HEK293 (cell line): Measurements from ENCODE around the gene IRS2.

Experiments used
- FEZF1 ChIP-seq: fragments of 450-650 bp; formaldehyde crosslinking; IDR thresholded peaks from 2 replicates; pipeline ENCODE4 v1.5.1; 2016; ENCODE audit warnings: missing biosample characterization, missing genetic modification characterization
- GLIS2 ChIP-seq: fragments of 450-650 bp; formaldehyde crosslinking; IDR thresholded peaks from 2 replicates; pipeline ENCODE4 v1.5.1; 2016; ENCODE audit warnings: missing biosample characterization, missing genetic modification characterization
- KLF7 ChIP-seq: fragments of 450-650 bp; formaldehyde crosslinking; IDR thresholded peaks from 2 replicates; pipeline ENCODE4 v1.5.1; 2016; ENCODE audit warnings: missing biosample characterization, missing genetic modification characterization, borderline replicate concordance
- PRDM1 ChIP-seq: fragments of 450-650 bp; formaldehyde crosslinking; IDR thresholded peaks from 2 replicates; pipeline ENCODE4; 2016; ENCODE audit warnings: missing biosample characterization, missing genetic modification characterization
- REPIN1 ChIP-seq: fragments of 450-650 bp; formaldehyde crosslinking; IDR thresholded peaks from 2 replicates; pipeline ENCODE4 v1.5.1; 2017; ENCODE audit warnings: missing biosample characterization, missing genetic modification characterization, low read depth
- SCRT2 ChIP-seq: fragments of 450-650 bp; formaldehyde crosslinking; IDR thresholded peaks from 2 replicates; pipeline ENCODE4 v1.5.1; 2016; ENCODE audit warnings: missing biosample characterization, missing genetic modification characterization
- SETDB1 ChIP-seq: IDR thresholded peaks from one replicate; pipeline ENCODE4 v1.6.1; 2017; ENCODE audit warnings: mild to moderate bottlenecking, low read length, moderate library complexity, mixed read lengths; ENCODE audit not compliant: insufficient read length
- SP2 ChIP-seq: fragments of 450-650 bp; formaldehyde crosslinking; IDR thresholded peaks from 2 replicates; pipeline ENCODE4 v1.5.1; 2016; ENCODE audit warnings: missing biosample characterization, missing genetic modification characterization
- ZBTB17 ChIP-seq: fragments of 450-650 bp; formaldehyde crosslinking; IDR thresholded peaks from 2 replicates; pipeline ENCODE4 v1.5.1; 2016; ENCODE audit warnings: missing biosample characterization, missing genetic modification characterization
- ZBTB20 ChIP-seq: fragments of 450-650 bp; formaldehyde crosslinking; IDR thresholded peaks from 2 replicates; pipeline ENCODE4 v1.5.1; 2016; ENCODE audit warnings: missing biosample characterization, missing genetic modification characterization
- ZBTB8A ChIP-seq: fragments of 450-650 bp; formaldehyde crosslinking; IDR thresholded peaks from 2 replicates; pipeline ENCODE4 v1.5.1; 2016; ENCODE audit warnings: missing biosample characterization, missing genetic modification characterization
- ZFHX2 ChIP-seq: fragments of 450-650 bp; formaldehyde crosslinking; conservative IDR thresholded peaks from 2 replicates; pipeline ENCODE4 v1.5.1; 2016; ENCODE audit warnings: missing biosample characterization, missing genetic modification characterization
- ZNF10 ChIP-seq: fragments of 450-650 bp; formaldehyde crosslinking; IDR thresholded peaks from 2 replicates; pipeline ENCODE4 v1.5.1; 2017; ENCODE audit warnings: missing biosample characterization, missing genetic modification characterization
- ZNF114 ChIP-seq: fragments of 450-650 bp; formaldehyde crosslinking; IDR thresholded peaks from 2 replicates; pipeline ENCODE4 v1.5.0; 2017; ENCODE audit warnings: missing biosample characterization, missing genetic modification characterization
- ZNF211 ChIP-seq: fragments of 450-650 bp; formaldehyde crosslinking; IDR thresholded peaks from 2 replicates; pipeline ENCODE4 v1.5.1; 2016; ENCODE audit warnings: low read depth, missing biosample characterization, missing genetic modification characterization
- ZNF223 ChIP-seq: fragments of 450-650 bp; formaldehyde crosslinking; IDR thresholded peaks from 2 replicates; pipeline ENCODE4 v1.5.1; 2016; ENCODE audit warnings: missing biosample characterization, missing genetic modification characterization
- ZNF335 ChIP-seq: fragments of 450-650 bp; formaldehyde crosslinking; conservative IDR thresholded peaks from 2 replicates; pipeline ENCODE4 v1.5.1; 2016; ENCODE audit warnings: missing biosample characterization, missing genetic modification characterization
- ZNF341 ChIP-seq: fragments of 450-650 bp; formaldehyde crosslinking; IDR thresholded peaks from 2 replicates; pipeline ENCODE4; 2016; ENCODE audit warnings: low read depth, missing biosample characterization, missing genetic modification characterization
- ZNF366 ChIP-seq: fragments of 450-650 bp; formaldehyde crosslinking; conservative IDR thresholded peaks from 2 replicates; pipeline ENCODE4 v1.5.1; 2016; ENCODE audit warnings: missing biosample characterization, missing genetic modification characterization
- ZNF394 ChIP-seq: fragments of 450-650 bp; formaldehyde crosslinking; IDR thresholded peaks from 2 replicates; pipeline ENCODE4 v1.5.1; 2016; ENCODE audit warnings: missing biosample characterization, missing genetic modification characterization, mild to moderate bottlenecking, moderate library complexity, borderline replicate concordance
- ZNF707 ChIP-seq: fragments of 450-650 bp; formaldehyde crosslinking; IDR thresholded peaks from 2 replicates; pipeline ENCODE4 v1.5.1; 2016; ENCODE audit warnings: missing biosample characterization, missing genetic modification characterization
- ZSCAN30 ChIP-seq: fragments of 450-650 bp; IDR thresholded peaks from 2 replicates; pipeline ENCODE4 v1.5.1; 2018; ENCODE audit warnings: missing biosample characterization, mild to moderate bottlenecking, missing genetic modification characterization, moderate library complexity
- TF ChIP-seq, protein P1 (sequence below): fragments of 450-650 bp; formaldehyde crosslinking; IDR thresholded peaks from 2 replicates; pipeline ENCODE4 v1.5.1; 2016; ENCODE audit warnings: missing biosample characterization, missing genetic modification characterization
- TF ChIP-seq, protein P2 (sequence below): fragments of 450-650 bp; formaldehyde crosslinking; IDR thresholded peaks from 2 replicates; pipeline ENCODE4 v1.5.1; 2016; ENCODE audit warnings: missing biosample characterization, missing genetic modification characterization
- TF ChIP-seq, protein P3 (sequence below): fragments of 450-650 bp; formaldehyde crosslinking; IDR thresholded peaks from 2 replicates; pipeline ENCODE4 v1.5.1; 2016; ENCODE audit warnings: missing biosample characterization, missing genetic modification characterization
- TF ChIP-seq, protein P4 (sequence below): fragments of 450-650 bp; formaldehyde crosslinking; IDR thresholded peaks from 2 replicates; pipeline ENCODE4 v1.5.1; 2016; ENCODE audit warnings: missing biosample characterization, missing genetic modification characterization
- TF ChIP-seq, protein P5 (sequence below): fragments of 450-650 bp; formaldehyde crosslinking; IDR thresholded peaks from 2 replicates; pipeline ENCODE4 v1.5.1; 2016; ENCODE audit warnings: missing biosample characterization, missing genetic modification characterization
- TF ChIP-seq, protein P6 (sequence below): fragments of 450-650 bp; formaldehyde crosslinking; IDR thresholded peaks from 2 replicates; pipeline ENCODE4; 2016; ENCODE audit warnings: missing biosample characterization, missing genetic modification characterization
- TF ChIP-seq, protein P7 (sequence below): fragments of 450-650 bp; formaldehyde crosslinking; IDR thresholded peaks from 2 replicates; pipeline ENCODE4 v1.5.1; 2016; ENCODE audit warnings: missing biosample characterization, missing genetic modification characterization, low read depth

IRS2 gene

DNA sequence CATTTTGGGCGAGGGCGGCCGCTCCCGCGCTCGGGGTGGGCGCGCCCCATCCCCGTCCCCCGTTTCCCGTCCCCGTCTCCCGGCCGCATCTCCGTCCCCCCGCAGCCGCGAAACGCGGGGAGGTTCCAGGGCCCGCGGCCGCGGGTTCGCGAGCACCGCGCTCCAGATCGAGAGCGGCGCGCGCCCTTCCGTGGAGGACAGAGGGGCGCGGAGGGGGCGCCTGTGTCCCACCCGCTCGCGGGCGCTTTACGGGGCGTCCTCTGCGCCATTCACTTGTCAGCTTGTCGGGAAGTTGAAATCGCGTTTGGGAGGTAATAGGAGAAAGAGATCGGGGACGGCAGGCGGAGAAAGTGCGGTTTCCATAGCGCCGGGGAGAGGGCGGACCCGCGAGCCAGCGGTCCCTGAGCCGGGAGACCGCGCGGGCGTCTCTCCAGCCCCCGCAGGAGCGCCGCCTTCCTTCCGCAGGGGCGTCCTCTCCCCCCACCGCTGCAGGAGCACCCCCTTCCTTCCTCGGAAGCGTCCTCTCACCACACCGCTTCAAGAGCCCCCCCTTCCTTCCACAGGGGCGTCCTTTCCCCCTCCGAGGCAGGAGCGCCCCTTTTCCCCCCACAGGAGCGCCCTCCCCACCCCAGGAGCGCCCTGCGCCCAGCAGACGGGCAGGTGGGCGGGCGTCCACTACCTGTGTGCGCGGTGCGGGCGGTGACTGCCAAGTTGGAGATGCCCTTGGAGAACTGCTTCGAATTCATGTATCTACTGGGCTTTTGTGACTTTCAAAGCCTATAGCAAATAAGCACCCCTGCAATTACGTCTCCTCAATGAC is 962 bp upstream of the IRS2 start (continued):
- TF ChIP-seq, protein P1, sequence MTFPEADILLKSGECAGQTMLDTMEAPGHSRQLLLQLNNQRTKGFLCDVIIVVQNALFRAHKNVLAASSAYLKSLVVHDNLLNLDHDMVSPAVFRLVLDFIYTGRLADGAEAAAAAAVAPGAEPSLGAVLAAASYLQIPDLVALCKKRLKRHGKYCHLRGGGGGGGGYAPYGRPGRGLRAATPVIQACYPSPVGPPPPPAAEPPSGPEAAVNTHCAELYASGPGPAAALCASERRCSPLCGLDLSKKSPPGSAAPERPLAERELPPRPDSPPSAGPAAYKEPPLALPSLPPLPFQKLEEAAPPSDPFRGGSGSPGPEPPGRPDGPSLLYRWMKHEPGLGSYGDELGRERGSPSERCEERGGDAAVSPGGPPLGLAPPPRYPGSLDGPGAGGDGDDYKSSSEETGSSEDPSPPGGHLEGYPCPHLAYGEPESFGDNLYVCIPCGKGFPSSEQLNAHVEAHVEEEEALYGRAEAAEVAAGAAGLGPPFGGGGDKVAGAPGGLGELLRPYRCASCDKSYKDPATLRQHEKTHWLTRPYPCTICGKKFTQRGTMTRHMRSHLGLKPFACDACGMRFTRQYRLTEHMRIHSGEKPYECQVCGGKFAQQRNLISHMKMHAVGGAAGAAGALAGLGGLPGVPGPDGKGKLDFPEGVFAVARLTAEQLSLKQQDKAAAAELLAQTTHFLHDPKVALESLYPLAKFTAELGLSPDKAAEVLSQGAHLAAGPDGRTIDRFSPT, result peak; percentile 50; the same call in 1 of the 2 replicates
- peak; percentile 89 for TF ChIP-seq GLIS2 (tag by site-specific recombination)
- no peak for TF ChIP-seq REPIN1 (tag by site-specific recombination)
- peak; percentile 65 for TF ChIP-seq SP2 (tag by site-specific recombination)
- peak; percentile 59 for TF ChIP-seq ZNF335 (tag by site-specific recombination)
- no peak; the same call in 1 of the 2 replicates for TF ChIP-seq ZBTB20
- TF ChIP-seq ZNF211 (tag by site-specific recombination), result no peak
- TF ChIP-seq ZNF366 (tag by site-specific recombination), result no peak
- peak; percentile 31 for TF ChIP-seq ZNF341 (tag by site-specific recombination)
- 0 out of 2 replicates have a peak, but pooled peaks have one; percentile 18 for TF ChIP-seq ZSCAN30
- peak; percentile 85 for TF ChIP-seq PRDM1 (tag by site-specific recombination)
- TF ChIP-seq, protein P2, sequence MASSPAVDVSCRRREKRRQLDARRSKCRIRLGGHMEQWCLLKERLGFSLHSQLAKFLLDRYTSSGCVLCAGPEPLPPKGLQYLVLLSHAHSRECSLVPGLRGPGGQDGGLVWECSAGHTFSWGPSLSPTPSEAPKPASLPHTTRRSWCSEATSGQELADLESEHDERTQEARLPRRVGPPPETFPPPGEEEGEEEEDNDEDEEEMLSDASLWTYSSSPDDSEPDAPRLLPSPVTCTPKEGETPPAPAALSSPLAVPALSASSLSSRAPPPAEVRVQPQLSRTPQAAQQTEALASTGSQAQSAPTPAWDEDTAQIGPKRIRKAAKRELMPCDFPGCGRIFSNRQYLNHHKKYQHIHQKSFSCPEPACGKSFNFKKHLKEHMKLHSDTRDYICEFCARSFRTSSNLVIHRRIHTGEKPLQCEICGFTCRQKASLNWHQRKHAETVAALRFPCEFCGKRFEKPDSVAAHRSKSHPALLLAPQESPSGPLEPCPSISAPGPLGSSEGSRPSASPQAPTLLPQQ (tag by site-specific recombination), result no peak; the same call in 1 of the 2 replicates
- no peak for TF ChIP-seq ZNF223 (tag by site-specific recombination)
- peak; percentile 46; the same call in 1 of the 2 replicates for TF ChIP-seq ZBTB17 (tag by site-specific recombination)
- TF ChIP-seq FEZF1 (tag by site-specific recombination), result no peak
- no peak for TF ChIP-seq ZNF394 (tag by site-specific recombination)
- no peak for TF ChIP-seq ZNF114 (tag by site-specific recombination)
- TF ChIP-seq ZFHX2 (tag by site-specific recombination), result peak; percentile 90
- TF ChIP-seq SETDB1, result no peak
- TF ChIP-seq, protein P3, sequence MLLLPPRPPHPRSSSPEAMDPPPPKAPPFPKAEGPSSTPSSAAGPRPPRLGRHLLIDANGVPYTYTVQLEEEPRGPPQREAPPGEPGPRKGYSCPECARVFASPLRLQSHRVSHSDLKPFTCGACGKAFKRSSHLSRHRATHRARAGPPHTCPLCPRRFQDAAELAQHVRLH (tag by site-specific recombination), result no peak
- no peak for TF ChIP-seq ZNF707 (tag by site-specific recombination)
- TF ChIP-seq, protein P4, sequence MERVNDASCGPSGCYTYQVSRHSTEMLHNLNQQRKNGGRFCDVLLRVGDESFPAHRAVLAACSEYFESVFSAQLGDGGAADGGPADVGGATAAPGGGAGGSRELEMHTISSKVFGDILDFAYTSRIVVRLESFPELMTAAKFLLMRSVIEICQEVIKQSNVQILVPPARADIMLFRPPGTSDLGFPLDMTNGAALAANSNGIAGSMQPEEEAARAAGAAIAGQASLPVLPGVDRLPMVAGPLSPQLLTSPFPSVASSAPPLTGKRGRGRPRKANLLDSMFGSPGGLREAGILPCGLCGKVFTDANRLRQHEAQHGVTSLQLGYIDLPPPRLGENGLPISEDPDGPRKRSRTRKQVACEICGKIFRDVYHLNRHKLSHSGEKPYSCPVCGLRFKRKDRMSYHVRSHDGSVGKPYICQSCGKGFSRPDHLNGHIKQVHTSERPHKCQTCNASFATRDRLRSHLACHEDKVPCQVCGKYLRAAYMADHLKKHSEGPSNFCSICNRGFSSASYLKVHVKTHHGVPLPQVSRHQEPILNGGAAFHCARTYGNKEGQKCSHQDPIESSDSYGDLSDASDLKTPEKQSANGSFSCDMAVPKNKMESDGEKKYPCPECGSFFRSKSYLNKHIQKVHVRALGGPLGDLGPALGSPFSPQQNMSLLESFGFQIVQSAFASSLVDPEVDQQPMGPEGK (tag by site-specific recombination), result peak; percentile 79
- TF ChIP-seq, protein P5, sequence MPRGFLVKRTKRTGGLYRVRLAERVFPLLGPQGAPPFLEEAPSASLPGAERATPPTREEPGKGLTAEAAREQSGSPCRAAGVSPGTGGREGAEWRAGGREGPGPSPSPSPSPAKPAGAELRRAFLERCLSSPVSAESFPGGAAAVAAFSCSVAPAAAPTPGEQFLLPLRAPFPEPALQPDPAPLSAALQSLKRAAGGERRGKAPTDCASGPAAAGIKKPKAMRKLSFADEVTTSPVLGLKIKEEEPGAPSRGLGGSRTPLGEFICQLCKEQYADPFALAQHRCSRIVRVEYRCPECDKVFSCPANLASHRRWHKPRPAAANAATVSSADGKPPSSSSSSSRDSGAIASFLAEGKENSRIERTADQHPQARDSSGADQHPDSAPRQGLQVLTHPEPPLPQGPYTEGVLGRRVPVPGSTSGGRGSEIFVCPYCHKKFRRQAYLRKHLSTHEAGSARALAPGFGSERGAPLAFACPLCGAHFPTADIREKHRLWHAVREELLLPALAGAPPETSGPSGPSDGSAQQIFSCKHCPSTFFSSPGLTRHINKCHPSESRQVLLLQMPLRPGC (tag by site-specific recombination), result no peak
- TF ChIP-seq, protein P6, sequence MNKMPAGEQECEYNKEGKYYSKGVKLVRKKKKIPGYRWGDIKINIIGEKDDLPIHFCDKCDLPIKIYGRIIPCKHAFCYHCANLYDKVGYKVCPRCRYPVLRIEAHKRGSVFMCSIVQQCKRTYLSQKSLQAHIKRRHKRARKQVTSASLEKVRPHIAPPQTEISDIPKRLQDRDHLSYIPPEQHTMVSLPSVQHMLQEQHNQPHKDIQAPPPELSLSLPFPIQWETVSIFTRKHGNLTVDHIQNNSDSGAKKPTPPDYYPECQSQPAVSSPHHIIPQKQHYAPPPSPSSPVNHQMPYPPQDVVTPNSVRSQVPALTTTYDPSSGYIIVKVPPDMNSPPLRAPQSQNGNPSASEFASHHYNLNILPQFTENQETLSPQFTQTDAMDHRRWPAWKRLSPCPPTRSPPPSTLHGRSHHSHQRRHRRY (tag by site-specific recombination), result no peak
- TF ChIP-seq KLF7 (tag by site-specific recombination), result no peak
- TF ChIP-seq SCRT2 (tag by site-specific recombination), result peak; percentile 16; the same call in 1 of the 2 replicates
- TF ChIP-seq ZNF10 (tag by site-specific recombination), result no peak
- TF ChIP-seq, protein P7, sequence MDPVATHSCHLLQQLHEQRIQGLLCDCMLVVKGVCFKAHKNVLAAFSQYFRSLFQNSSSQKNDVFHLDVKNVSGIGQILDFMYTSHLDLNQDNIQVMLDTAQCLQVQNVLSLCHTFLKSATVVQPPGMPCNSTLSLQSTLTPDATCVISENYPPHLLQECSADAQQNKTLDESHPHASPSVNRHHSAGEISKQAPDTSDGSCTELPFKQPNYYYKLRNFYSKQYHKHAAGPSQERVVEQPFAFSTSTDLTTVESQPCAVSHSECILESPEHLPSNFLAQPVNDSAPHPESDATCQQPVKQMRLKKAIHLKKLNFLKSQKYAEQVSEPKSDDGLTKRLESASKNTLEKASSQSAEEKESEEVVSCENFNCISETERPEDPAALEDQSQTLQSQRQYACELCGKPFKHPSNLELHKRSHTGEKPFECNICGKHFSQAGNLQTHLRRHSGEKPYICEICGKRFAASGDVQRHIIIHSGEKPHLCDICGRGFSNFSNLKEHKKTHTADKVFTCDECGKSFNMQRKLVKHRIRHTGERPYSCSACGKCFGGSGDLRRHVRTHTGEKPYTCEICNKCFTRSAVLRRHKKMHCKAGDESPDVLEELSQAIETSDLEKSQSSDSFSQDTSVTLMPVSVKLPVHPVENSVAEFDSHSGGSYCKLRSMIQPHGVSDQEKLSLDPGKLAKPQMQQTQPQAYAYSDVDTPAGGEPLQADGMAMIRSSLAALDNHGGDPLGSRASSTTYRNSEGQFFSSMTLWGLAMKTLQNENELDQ (tag by site-specific recombination), result no peak
- peak; percentile 98 for TF ChIP-seq ZBTB8A (tag by site-specific recombination)
